HepG2 (cell line): ENCODE results near the gene NCBP2. TPM values are rescaled to one million over a fixed set of nuclear protein-coding genes. Genes with fewer than 3 reads are reported as not detected.

Experiments used
- ARNTL ChIP-seq: sonication (generic); formaldehyde crosslinking; IDR thresholded peaks from 2 replicates; pipeline ENCODE4 v1.4.0; 2020; ENCODE audit warnings: mild to moderate bottlenecking, missing genetic modification reagents
- ATRX ChIP-seq: sonication (generic); formaldehyde crosslinking; IDR thresholded peaks from 2 replicates; pipeline ENCODE4 v1.4.0; 2020; ENCODE audit warnings: missing genetic modification reagents, borderline replicate concordance
- GPBP1L1 ChIP-seq: sonication (generic); formaldehyde crosslinking; IDR thresholded peaks from 2 replicates; pipeline ENCODE4 v1.5.0; 2020; ENCODE audit warnings: mild to moderate bottlenecking, missing genetic modification reagents
- HMG20B ChIP-seq: conservative IDR thresholded peaks from 2 replicates; pipeline ENCODE4 v1.6.1; 2016; ENCODE audit warnings: missing genetic modification reagents, missing compliant biosample characterization
- KDM1A ChIP-seq: IDR thresholded peaks from 2 replicates; pipeline ENCODE4 v1.6.1; 2016; ENCODE audit warnings: missing compliant biosample characterization
- NCOA1 ChIP-seq: sonication (generic); formaldehyde crosslinking; IDR thresholded peaks from 2 replicates; pipeline ENCODE4 v1.9.0; 2021; ENCODE audit warnings: missing genetic modification reagents
- PHF8 ChIP-seq: sonication (generic); formaldehyde crosslinking; IDR thresholded peaks from 2 replicates; pipeline ENCODE4 v1.5.0; 2020; ENCODE audit warnings: missing genetic modification reagents
- PLRG1 ChIP-seq: fragments of 450-650 bp; conservative IDR thresholded peaks from 2 replicates; pipeline ENCODE4 v1.6.1; 2016
- PTBP1 ChIP-seq: fragments of 200-400 bp; formaldehyde crosslinking; IDR thresholded peaks from 2 replicates; pipeline ENCODE4 v1.6.1; 2018; ENCODE audit warnings: low read length, low read depth; ENCODE audit not compliant: poor library complexity, severe bottlenecking
- RORA ChIP-seq: sonication (generic); formaldehyde crosslinking; IDR thresholded peaks from 2 replicates; pipeline ENCODE4 v1.5.0; 2020; ENCODE audit warnings: mild to moderate bottlenecking, missing genetic modification reagents, moderate library complexity
- SRF ChIP-seq: IDR thresholded peaks from 2 replicates; pipeline ENCODE4 v1.6.1; 2011; ENCODE audit warnings: mild to moderate bottlenecking, low read depth, low read length, moderate library complexity
- TBX2 ChIP-seq: sonication (generic); formaldehyde crosslinking; IDR thresholded peaks from 2 replicates; pipeline ENCODE4 v1.5.0; 2020; ENCODE audit warnings: missing genetic modification reagents, mild to moderate bottlenecking, borderline replicate concordance
- ZFP62 ChIP-seq: sonication (generic); formaldehyde crosslinking; IDR thresholded peaks from 2 replicates; pipeline ENCODE4 v1.4.0; 2020; ENCODE audit warnings: missing genetic modification reagents
- ZNF256 ChIP-seq: sonication (generic); formaldehyde crosslinking; conservative IDR thresholded peaks from 2 replicates; pipeline ENCODE4 v1.4.0; 2020; ENCODE audit warnings: missing genetic modification reagents
- ZNF331 ChIP-seq: sonication (generic); formaldehyde crosslinking; IDR thresholded peaks from 2 replicates; pipeline ENCODE4 v1.4.0; 2020; ENCODE audit warnings: missing genetic modification reagents
- ZNF556 ChIP-seq: sonication (generic); formaldehyde crosslinking; IDR thresholded peaks from 2 replicates; pipeline ENCODE4 v1.4.0; 2020; ENCODE audit warnings: mild to moderate bottlenecking, missing genetic modification reagents, borderline replicate concordance
- ZSCAN21 ChIP-seq: sonication (generic); formaldehyde crosslinking; IDR thresholded peaks from 2 replicates; pipeline ENCODE4 v1.8.0; 2022; ENCODE audit warnings: mild to moderate bottlenecking, missing genetic modification reagents, moderate library complexity, borderline replicate concordance
- ZSCAN22 ChIP-seq: sonication (generic); formaldehyde crosslinking; IDR thresholded peaks from 2 replicates; pipeline ENCODE4 v1.4.0; 2020; ENCODE audit warnings: mild to moderate bottlenecking, missing genetic modification reagents
- polyA plus RNA-seq, 8 experiments: library from polyadenylated mRNA; depleted of rRNA in 3 of 8; stranded (reverse) in 7 of 8; unstranded in 1 of 8; fragments of >200 nt; fragmentation: Illumina TruSeq in 4 of 8; extraction: Trizol in 4 of 8; gene quantifications; 2 replicates each; pipeline versions ENCODE4 v1.2.1 to v1.2.3, GENCODE V29; 2011 to 2016; ENCODE audit warnings: low read depth in 4 of 8, missing spikeins in 1 of 8, mixed read lengths in 1 of 8; ENCODE audit not compliant: insufficient read depth in 1 of 8
- total RNA-seq, 5 experiments: library from RNA; depleted of rRNA; stranded (reverse); fragments of >200 nt; fragmentation: Illumina TruSeq; extraction: Trizol; gene quantifications; 2 replicates each; pipeline ENCODE4 v1.2.3, GENCODE V29; 2016; ENCODE audit warnings: low read depth in 1 of 5
- TF ChIP-seq, protein P1 (sequence below): sonication (generic); formaldehyde crosslinking; IDR thresholded peaks from 2 replicates; pipeline ENCODE4 v1.5.0; 2020; ENCODE audit warnings: mild to moderate bottlenecking, missing genetic modification reagents
- TF ChIP-seq, protein P2 (sequence below): sonication (generic); formaldehyde crosslinking; conservative IDR thresholded peaks from 2 replicates; pipeline ENCODE4 v1.8.0; 2022; ENCODE audit warnings: missing genetic modification reagents
- TF ChIP-seq, protein P3 (sequence below): sonication (generic); formaldehyde crosslinking; IDR thresholded peaks from 2 replicates; pipeline ENCODE4 v1.9.0; 2022; ENCODE audit warnings: missing genetic modification reagents, mild to moderate bottlenecking, borderline replicate concordance

The NCBP2 gene
- total and polyA plus RNA-seq, 2 of the 13 experiments (the other 11 are each of a cell fraction or from before 2014, with no cell fraction given) = 58.7 to 95.5 TPM

DNA sequence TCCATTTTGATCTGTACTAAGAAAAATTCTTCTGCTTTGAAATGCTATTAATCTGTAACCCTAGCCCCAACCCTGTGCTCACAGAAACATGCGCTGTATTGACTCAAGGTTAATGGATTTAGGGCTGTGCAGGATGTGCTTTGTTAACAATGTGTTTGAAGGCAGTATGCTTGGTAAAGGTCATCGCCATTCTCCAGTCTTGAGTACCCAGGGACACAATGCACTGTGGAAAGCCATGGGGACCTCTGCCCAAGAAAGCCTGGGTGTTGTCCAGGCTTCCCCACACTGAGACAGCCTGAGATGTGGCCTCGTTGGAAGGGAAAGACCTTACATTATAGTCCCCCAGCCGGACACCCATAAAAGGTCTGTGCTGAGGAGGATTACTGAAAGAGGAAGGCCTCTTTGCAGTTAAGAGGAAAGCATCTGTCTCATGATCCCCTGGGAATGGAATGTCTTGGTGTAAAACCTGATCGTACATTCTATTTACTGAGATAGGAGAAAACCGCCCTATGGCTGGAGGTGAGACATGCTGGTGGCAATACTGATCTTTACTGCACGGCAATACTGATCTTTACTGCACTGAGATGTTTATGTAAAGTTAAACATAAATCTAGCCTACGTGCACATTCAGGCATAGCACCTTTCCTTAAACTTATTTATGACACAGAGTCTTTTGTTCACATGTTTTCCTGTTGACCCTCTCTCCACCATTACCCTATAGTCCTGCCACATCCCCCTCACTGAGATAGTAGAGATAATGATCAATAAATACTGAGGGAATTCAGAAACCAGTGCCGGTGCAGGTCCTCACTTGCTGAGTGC is 20.0 kb upstream of the NCBP2 start (continued):
- TF ChIP-seq ZSCAN21 (no peak), PHF8 (CRISPR knock-in tag) (0 out of 2 replicates have a peak, but pooled peaks have one; percentile 24), ZFP62 (CRISPR knock-in tag) (no peak), RORA (CRISPR knock-in tag) (no peak), ZSCAN22 (no peak), SRF (peak; percentile 29; the same call in 1 of the 2 replicates), PTBP1 (no peak), TBX2 (CRISPR knock-in tag) (peak; percentile 85), PLRG1 (no peak), ZNF256 (no peak), ATRX (no peak), GPBP1L1 (CRISPR knock-in tag) (no peak), NCOA1 (CRISPR knock-in tag) (no peak), ZNF331 (CRISPR knock-in tag) (peak; percentile 77), KDM1A (CRISPR knock-in tag) (no peak), ZNF556 (CRISPR knock-in tag) (0 out of 2 replicates have a peak, but pooled peaks have one; percentile 58), ARNTL (CRISPR knock-in tag) (peak; percentile 76), HMG20B (CRISPR knock-in tag) (0 out of 2 replicates have a peak, but pooled peaks have one; percentile 58)
- TF ChIP-seq, protein P1, sequence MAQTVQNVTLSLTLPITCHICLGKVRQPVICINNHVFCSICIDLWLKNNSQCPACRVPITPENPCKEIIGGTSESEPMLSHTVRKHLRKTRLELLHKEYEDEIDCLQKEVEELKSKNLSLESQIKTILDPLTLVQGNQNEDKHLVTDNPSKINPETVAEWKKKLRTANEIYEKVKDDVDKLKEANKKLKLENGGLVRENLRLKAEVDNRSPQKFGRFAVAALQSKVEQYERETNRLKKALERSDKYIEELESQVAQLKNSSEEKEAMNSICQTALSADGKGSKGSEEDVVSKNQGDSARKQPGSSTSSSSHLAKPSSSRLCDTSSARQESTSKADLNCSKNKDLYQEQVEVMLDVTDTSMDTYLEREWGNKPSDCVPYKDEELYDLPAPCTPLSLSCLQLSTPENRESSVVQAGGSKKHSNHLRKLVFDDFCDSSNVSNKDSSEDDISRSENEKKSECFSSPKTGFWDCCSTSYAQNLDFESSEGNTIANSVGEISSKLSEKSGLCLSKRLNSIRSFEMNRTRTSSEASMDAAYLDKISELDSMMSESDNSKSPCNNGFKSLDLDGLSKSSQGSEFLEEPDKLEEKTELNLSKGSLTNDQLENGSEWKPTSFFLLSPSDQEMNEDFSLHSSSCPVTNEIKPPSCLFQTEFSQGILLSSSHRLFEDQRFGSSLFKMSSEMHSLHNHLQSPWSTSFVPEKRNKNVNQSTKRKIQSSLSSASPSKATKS = no peak
- TF ChIP-seq, protein P2, sequence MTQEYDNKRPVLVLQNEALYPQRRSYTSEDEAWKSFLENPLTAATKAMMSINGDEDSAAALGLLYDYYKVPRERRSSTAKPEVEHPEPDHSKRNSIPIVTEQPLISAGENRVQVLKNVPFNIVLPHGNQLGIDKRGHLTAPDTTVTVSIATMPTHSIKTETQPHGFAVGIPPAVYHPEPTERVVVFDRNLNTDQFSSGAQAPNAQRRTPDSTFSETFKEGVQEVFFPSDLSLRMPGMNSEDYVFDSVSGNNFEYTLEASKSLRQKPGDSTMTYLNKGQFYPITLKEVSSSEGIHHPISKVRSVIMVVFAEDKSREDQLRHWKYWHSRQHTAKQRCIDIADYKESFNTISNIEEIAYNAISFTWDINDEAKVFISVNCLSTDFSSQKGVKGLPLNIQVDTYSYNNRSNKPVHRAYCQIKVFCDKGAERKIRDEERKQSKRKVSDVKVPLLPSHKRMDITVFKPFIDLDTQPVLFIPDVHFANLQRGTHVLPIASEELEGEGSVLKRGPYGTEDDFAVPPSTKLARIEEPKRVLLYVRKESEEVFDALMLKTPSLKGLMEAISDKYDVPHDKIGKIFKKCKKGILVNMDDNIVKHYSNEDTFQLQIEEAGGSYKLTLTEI (CRISPR knock-in tag) = no peak
- TF ChIP-seq, protein P3, sequence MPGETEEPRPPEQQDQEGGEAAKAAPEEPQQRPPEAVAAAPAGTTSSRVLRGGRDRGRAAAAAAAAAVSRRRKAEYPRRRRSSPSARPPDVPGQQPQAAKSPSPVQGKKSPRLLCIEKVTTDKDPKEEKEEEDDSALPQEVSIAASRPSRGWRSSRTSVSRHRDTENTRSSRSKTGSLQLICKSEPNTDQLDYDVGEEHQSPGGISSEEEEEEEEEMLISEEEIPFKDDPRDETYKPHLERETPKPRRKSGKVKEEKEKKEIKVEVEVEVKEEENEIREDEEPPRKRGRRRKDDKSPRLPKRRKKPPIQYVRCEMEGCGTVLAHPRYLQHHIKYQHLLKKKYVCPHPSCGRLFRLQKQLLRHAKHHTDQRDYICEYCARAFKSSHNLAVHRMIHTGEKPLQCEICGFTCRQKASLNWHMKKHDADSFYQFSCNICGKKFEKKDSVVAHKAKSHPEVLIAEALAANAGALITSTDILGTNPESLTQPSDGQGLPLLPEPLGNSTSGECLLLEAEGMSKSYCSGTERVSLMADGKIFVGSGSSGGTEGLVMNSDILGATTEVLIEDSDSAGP (CRISPR knock-in tag) = peak; percentile 57
